Neural cell (in vitro differentiated cells): ENCODE results near the gene TMPRSS15. TPM values are rescaled to one million over a fixed set of nuclear protein-coding genes. Genes with fewer than 3 reads are reported as not detected.
A peak's percentile ranks its signal among the peaks of the same experiment; 100 is the strongest.

Source experiments
- H2AFZ ChIP-seq: fragments of 200-600, 300-800 bp; sonication (generic), shearing (Covaris generic); 2 replicates; pipeline ENCODE4 v1.6.0; 2014; ENCODE audit warnings: low read depth, mild to moderate bottlenecking, antibody characterized with exemption, low read length, moderate library complexity
- H3F3A ChIP-seq: fragments of 200-600 bp; shearing (Covaris generic); 2 replicates; pipeline ENCODE4 v1.6.1; 2016; ENCODE audit warnings: mild to moderate bottlenecking, moderate library complexity, mixed read lengths, antibody characterized with exemption, low read length; ENCODE audit not compliant: insufficient read depth, poor library complexity, severe bottlenecking
- H3K27ac ChIP-seq: fragments of 200-600, 300-800 bp; sonication (generic), shearing (Covaris generic); 2 replicates; pipeline ENCODE4 v1.5.1; 2014; ENCODE audit warnings: mild to moderate bottlenecking, low read length, moderate library complexity
- H3K27me3 ChIP-seq: fragments of 300-800, 200-600 bp; sonication (generic), shearing (Covaris generic); 2 replicates; pipeline ENCODE4 v1.6.0; 2014; ENCODE audit warnings: mild to moderate bottlenecking, low read depth, low read length, moderate library complexity; ENCODE audit not compliant: insufficient read depth
- H3K36me3 ChIP-seq: fragments of 300-800, 200-600 bp; sonication (generic), shearing (Covaris generic); 2 replicates; pipeline ENCODE4 v1.5.1; 2014; ENCODE audit warnings: mild to moderate bottlenecking, antibody characterized with exemption, low read length, moderate library complexity; ENCODE audit not compliant: insufficient read depth
- H3K4me2 ChIP-seq: fragments of 300-800, 200-600 bp; sonication (generic), shearing (Covaris generic); 2 replicates; pipeline ENCODE4 v1.6.0; 2014; ENCODE audit warnings: mild to moderate bottlenecking, low read length
- H3K4me3 ChIP-seq: fragments of 300-800, 200-600 bp; sonication (generic), shearing (Covaris generic); 2 replicates; pipeline ENCODE4 v1.5.1; 2014; ENCODE audit warnings: mild to moderate bottlenecking, low read length, moderate library complexity
- H3K79me2 ChIP-seq: fragments of 200-600 bp; shearing (Covaris generic); replicated peaks from 2 replicates; pipeline ENCODE4 v1.6.0; 2014; ENCODE audit warnings: mild to moderate bottlenecking, low read length, moderate library complexity; ENCODE audit not compliant: insufficient read depth
- H3K9ac ChIP-seq: fragments of 300-800, 200-600 bp; sonication (generic), shearing (Covaris generic); 2 replicates; pipeline ENCODE4 v1.6.1; 2016; ENCODE audit warnings: mild to moderate bottlenecking, low read length, mixed read lengths
- H3K9me2 ChIP-seq: fragments of 200-600 bp; shearing (Covaris generic); 2 replicates; pipeline ENCODE4 v1.6.1; 2016; ENCODE audit warnings: mild to moderate bottlenecking, low read length, mixed read lengths; ENCODE audit not compliant: insufficient read depth
- H3K9me3 ChIP-seq: fragments of 200-600, 300-800 bp; sonication (generic), shearing (Covaris generic); 2 replicates; pipeline ENCODE4 v1.6.1; 2016; ENCODE audit warnings: mild to moderate bottlenecking, mixed run types, low read length, moderate library complexity, mixed read lengths
- H4K20me1 ChIP-seq: fragments of 200-600 bp; shearing (Covaris generic); 2 replicates; pipeline ENCODE4 v1.6.1; 2016; ENCODE audit warnings: mild to moderate bottlenecking, mixed run types; ENCODE audit not compliant: insufficient read depth
- EP300 ChIP-seq: fragments of 450-650 bp; conservative IDR thresholded peaks from 2 replicates; pipeline ENCODE4 v1.6.1; 2014; ENCODE audit warnings: antibody characterized with exemption, mild to moderate bottlenecking, moderate library complexity; ENCODE audit not compliant: poor library complexity, severe bottlenecking
- EZH2 ChIP-seq: fragments of 200-600, 300-800 bp; shearing (Covaris generic), sonication (generic); IDR thresholded peaks from 2 replicates; pipeline ENCODE4 v1.6.1; 2014; ENCODE audit warnings: antibody characterized with exemption, low read length, borderline replicate concordance, mild to moderate bottlenecking; ENCODE audit not compliant: insufficient read depth, poor library complexity, severe bottlenecking
- POLR2AphosphoS5 ChIP-seq: IDR thresholded peaks from 2 replicates; pipeline ENCODE4 v1.6.1; 2012
- RAD21 ChIP-seq: fragments of 450-650 bp; conservative IDR thresholded peaks from 2 replicates; pipeline ENCODE4 v1.6.1; 2014; ENCODE audit warnings: antibody characterized with exemption, mild to moderate bottlenecking, moderate library complexity
- REST ChIP-seq: IDR thresholded peaks from 2 replicates; pipeline ENCODE4 v1.6.1; 2012; ENCODE audit warnings: borderline replicate concordance
- SMC3 ChIP-seq: fragments of 450-650 bp; conservative IDR thresholded peaks from 2 replicates; pipeline ENCODE4 v1.6.1; 2014; ENCODE audit warnings: antibody characterized with exemption, mild to moderate bottlenecking, moderate library complexity; ENCODE audit not compliant: poor library complexity
- TAF1 ChIP-seq: IDR thresholded peaks from 2 replicates; pipeline ENCODE4 v1.6.1; 2012; ENCODE audit warnings: low read depth
- polyA plus RNA-seq: library from polyadenylated mRNA; depleted of rRNA; stranded (reverse); fragments of >200 nt; gene quantifications from 2 replicates; pipeline ENCODE4 v1.2.3, GENCODE V29; 2014
- TF ChIP-seq, protein P1 (sequence below): fragments of 450-650 bp; IDR thresholded peaks from 2 replicates; pipeline ENCODE4 v1.5.1; 2014; ENCODE audit warnings: antibody characterized with exemption, mild to moderate bottlenecking, moderate library complexity; ENCODE audit not compliant: poor library complexity, severe bottlenecking

Gene TMPRSS15
- polyA plus RNA-seq, 1 donor from 2014 or later = 0.50 TPM

DNA sequence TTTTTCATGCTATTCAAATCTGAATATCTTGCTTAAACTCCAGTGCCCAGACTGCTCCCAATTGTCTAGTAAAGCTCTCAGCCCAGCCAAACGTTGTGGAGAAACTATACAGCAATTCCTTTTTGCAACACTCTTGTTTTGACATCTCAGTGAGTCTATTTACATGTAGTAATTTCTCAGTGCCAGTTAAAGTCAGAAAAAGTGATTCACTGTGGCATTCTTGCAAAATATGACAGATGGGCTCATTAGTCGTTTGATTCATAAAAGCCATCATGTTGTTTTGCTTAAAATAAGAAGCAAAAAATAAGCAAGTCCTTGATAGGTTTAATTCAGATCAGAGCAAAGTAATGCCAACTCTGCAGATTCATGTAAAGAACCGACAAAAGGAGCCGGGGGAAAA is 20.7 kb upstream of the TMPRSS15 start:
- Histone ChIP-seq H3F3A (no peaks in the 10 kb centered on the region), H3K4me3 (no peak overlapping the region), H3K27ac (no peak overlapping the region), H3K36me3 (no peaks in the 10 kb centered on the region), H3K79me2 (no peaks in the 10 kb centered on the region), H3K27me3 (no peaks in the 10 kb centered on the region), H4K20me1 (no peaks in the 10 kb centered on the region), H3K9ac (no peak overlapping the region), H3K9me3 (no peaks in the 10 kb centered on the region), H3K4me2 (no peak overlapping the region), H3K9me2 (no peaks in the 10 kb centered on the region), H2AFZ (no peak overlapping the region)
- TF ChIP-seq POLR2AphosphoS5 (peak; percentile 90), EP300 (peak; percentile 88)
- TF ChIP-seq, protein P1, sequence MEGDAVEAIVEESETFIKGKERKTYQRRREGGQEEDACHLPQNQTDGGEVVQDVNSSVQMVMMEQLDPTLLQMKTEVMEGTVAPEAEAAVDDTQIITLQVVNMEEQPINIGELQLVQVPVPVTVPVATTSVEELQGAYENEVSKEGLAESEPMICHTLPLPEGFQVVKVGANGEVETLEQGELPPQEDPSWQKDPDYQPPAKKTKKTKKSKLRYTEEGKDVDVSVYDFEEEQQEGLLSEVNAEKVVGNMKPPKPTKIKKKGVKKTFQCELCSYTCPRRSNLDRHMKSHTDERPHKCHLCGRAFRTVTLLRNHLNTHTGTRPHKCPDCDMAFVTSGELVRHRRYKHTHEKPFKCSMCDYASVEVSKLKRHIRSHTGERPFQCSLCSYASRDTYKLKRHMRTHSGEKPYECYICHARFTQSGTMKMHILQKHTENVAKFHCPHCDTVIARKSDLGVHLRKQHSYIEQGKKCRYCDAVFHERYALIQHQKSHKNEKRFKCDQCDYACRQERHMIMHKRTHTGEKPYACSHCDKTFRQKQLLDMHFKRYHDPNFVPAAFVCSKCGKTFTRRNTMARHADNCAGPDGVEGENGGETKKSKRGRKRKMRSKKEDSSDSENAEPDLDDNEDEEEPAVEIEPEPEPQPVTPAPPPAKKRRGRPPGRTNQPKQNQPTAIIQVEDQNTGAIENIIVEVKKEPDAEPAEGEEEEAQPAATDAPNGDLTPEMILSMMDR = no peak

- H3K9ac ChIP-seq = no peak overlapping the region
- H3K27me3 ChIP-seq = no peaks in the 10 kb centered on the region
- H2AFZ ChIP-seq = no peak overlapping the region
- no peak overlapping the region for H3K27ac ChIP-seq
- TF ChIP-seq REST (no peak), RAD21 (no peak), SMC3 (no peak), EZH2 (no peak), POLR2AphosphoS5 (no peak), TAF1 (no peak)
- TF ChIP-seq, protein P1 = no peak
- no peaks in the 10 kb centered on the region for H3K36me3 ChIP-seq
- no peaks in the 10 kb centered on the region for H4K20me1 ChIP-seq
- H3K9me3 ChIP-seq = no peaks in the 10 kb centered on the region
- H3K4me3 ChIP-seq = no peak overlapping the region
- no peak overlapping the region for H3K4me2 ChIP-seq
- no peaks in the 10 kb centered on the region for H3K79me2 ChIP-seq
- H3F3A ChIP-seq = no peaks in the 10 kb centered on the region
- no peaks in the 10 kb centered on the region for H3K9me2 ChIP-seq
These were observed 13.7 kb upstream of the TMPRSS15 start for GRCh38 chr21:18417141-18417790.
